ENCODE results near the gene HELZ.

Gene HELZ

GRCh38 chr17:67071595-67071994 is 173.4 kb downstream of the HELZ start:
- DNase-seq, result no peak

DNA sequence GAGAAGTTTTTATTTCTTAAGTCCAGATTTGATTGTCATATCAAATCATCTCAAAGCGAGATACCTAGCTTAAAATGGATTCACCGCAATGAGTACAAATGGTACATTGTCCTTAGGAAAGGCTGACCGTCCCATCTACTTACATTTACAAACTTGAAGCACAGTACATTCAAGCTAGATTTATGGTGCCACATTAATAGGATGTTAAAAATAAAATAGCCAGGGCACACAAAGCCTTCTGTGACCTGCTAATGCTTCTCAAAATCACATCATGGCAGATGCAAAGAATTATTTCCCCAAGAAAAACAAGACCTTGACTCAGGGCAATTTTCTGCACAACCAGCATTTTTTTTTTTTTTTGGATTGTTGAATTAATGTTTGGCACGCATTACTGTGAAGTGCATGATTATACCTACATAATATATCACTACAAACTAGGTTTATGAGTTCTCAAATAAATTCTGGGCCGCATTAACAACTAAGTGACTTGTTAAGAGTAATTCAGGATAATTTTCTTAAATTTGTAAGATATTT is 175.3 kb downstream of the HELZ start:
- DNase-seq, result no peak

DNA sequence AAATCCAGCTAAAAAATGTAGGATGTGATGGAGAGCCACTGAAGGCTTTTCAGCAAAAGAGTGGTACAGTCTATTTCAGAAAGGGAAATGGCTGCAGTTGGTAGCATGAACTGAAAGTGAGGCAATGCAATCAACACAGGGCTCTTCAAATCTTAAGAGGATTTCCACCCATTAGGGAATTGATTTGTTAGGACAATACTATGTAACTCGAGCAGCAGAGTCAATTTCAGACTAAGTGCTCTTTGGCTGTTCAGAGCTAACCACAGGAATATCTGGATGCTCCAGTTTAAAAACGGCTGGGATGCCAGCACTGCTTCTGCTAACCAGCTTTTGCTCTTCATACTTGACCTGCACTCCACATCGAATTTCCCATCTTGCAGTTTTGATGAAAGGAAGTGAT is 176.0 kb downstream of the HELZ start:
- no peak for DNase-seq

DNA sequence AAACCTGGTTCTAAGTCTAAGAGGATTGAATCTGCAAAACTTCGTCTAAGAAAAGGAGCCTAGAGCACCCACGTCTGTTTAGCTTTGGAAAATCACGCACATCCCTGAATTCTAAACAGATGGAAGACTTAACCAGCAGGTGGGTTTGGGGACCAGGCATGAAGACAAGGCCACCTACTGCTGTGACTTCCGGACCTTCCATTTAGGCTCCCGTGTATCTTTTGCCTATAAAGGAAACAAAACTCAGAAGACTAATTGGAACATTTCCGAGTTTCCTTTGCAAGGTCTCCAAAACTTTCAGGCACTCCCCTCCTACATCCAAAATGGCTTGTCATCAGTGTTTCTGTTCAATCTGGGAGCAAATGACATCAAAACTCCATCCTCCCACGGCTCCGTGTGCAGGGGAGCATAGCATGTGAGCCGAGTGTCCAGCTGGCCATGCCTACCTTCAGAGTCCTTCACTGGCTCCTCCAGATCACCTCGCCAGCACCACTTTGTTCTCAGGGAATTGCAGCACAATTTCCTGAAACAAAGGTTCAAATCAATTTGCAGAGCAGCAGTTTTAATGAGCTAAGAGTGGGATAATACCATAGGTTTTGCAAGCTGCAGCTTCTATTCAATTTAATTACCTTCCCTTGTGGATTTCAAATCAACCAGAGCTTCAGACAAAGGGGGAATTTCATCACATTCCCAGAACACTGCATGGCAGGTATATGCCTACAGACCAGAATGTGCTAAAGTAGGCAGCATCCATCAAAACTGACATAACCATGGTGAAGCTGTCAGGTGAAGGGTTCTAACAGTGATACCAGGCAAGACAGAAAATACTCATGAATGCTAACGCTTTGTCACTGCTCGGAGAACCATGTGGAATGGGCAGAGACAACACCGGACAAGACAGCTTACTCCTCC is 177.2 kb downstream of the HELZ start:
- DNase-seq, result no peak

DNA sequence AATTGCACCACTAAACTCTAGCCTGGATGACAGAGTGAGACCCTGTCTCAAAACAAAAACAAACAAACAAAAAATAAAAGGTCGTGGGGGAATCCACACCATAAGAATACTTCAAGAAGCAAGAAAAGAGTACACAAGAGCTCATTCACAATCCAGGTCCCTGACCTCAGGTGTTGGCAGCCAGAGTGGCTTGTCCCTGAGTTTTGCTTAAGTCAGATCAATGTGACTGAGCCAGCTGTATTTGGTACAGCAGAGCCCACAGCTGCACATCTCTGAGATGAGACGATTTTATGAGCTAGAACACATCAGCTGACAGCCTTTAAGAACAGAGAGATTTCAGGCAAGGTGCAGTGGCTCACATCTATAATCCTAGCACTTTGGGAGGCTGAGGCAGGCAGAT is 178.3 kb downstream of the HELZ start:
- DNase-seq, result no peak

- DNase-seq, result no peak
Measured at GRCh38 chr17:67063141-67063540, 181.9 kb downstream of the HELZ start.

DNA sequence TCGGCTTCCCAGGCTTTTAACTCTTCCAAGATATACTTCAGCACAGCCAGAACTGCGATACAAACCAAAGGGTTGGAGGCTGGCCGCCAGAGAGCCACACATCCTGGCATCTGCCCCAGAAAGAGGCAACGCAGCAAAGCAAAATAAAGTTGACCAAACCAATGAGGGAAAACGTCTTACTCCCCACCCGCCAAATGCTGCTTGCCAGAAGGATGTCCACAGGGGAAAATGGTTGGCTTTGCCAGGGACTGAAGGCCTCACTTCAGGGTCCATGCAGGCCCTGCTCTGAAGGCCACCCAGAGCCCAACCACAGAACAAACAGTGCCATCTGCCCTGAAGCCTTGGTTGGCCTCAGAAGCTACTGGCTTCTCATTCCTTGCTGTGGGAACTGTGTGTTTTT is 185.6 kb downstream of the HELZ start:
- no peak for DNase-seq

DNA sequence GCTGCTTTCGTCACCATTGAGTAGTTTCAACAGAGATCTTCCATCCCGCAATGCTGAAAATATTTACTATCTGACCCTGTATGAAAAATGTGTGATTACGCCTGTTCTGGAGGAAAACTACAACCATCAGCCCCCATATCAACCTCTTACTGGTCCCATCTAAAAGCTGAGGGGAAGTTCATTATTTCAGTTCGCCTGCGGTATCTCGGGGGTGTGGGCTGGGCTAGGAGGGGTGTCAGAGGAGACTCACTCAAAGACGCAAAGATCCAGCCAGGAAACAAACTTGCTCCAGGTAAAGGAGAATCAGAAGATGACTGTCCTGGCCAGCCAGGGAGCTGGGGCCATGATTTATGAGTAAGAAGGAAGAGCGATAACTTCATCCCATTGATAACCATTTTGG is 187.0 kb downstream of the HELZ start:
- no peak for DNase-seq

DNA sequence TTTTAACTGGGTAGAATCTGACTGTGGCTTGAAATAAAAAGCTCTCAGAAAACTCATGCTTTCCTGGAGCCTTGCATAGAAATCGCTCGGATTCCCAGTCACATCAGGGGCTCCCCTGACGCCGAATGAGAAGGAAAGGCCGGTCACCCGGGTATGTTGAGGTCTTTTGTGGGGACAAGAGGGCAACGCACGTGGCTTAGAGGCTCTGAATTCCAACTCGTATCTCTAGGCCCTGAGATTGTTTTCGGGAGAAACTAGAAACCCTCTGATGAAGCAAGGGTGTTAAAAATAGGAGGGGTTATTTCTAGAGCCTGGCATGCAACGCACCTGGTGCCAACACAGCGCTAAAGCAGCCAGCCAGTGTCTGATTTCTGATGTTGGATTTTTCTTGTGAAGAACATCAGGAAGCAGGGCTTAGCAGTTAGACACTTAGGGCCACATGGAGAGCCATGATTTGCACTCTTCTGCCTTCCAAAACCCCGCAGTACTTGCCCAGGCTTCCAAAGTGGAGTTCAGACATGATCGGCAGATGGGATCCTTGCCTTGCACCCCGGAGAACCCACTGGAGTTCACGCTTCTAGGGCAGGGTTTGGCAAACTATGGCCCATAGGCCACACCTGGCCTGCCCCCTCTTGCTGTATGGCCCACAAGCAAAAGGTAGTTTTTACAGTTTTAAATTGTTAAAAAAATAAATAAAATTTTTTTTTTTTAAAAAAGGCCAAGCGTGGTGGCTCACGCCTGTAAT is 188.1 kb downstream of the HELZ start:
- no peak for DNase-seq

DNA sequence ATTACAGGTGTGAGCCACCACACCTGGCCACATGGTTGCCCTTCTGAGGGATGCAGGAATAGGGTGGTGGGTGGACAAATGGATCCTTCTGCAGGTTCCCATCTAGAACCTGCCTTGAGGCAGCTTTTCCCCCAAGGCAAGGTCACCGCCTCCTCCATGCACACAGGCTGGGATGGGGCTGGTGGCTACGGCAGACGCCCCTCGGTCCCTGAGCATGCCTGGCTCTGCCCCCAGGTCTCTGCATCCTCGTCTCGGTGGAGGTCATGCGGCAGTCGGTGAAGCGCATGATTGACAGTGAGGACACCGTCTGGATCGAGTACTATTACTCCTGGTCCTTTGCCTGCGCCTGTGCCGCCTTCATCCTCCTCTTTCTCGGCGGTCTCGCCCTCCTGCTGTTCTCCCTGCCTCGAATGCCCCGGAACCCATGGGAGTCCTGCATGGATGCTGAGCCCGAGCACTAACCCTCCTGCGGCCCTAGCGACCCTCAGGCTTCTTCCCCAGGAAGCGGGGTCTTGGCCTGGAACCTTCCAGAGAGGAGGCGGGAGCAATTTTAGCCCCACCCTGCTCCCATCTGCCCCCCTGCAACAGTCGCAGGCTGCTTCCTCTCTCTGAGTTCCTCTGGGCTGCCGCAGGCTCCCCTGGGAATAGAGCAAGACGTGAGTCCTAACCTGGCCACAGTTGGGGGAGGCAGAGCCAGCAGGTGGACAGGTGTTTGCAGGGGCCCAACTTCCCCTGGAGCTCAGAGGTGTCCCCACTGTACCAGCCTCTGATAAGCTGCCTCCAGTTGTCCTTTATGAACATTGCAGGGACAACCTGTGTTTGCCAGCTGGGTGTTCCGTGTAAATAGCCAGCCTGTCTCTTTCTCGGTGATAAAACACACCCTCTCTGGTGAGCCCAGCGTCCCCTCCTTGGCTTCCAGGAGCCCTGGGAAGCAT is 188.9 kb downstream of the HELZ start:
- DNase-seq, result no peak

DNA sequence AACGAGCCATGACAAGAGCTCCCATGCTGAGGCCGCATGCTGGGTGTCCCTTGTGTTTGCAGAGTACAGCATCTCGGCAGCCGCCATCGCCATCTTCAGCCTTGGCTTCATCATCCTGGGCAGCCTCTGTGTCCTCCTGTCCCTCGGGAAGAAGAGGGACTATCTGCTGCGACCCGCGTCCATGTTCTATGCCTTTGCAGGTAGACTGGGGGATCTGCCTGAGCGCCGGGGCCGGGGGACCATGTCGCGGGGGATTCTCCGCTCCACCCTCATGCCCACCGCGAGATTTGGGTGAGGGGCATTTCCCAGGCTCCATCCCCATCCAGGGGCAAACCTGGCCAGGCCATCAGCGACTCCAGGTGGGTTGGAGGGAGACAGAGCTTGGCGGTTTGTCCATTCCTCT is 190.0 kb downstream of the HELZ start:
- DNase-seq, result no peak

DNA sequence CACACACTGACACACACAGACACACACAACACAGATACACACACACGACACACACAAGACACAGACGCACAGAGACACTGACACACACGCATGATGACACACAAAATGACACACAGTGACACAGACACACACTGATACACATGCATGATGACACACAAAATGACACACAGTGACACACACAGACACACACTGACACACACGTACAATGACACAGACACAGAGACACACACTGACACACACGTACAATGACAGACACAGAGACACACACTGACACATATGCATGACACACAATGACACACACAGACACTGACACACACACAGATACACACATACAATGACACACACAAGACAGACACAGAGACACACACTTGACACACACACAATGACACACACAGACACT is 190.4 kb downstream of the HELZ start:
- no peak for DNase-seq

- no peak for DNase-seq
Measured at GRCh38 chr17:67054011-67054591, 190.9 kb downstream of the HELZ start.

DNA sequence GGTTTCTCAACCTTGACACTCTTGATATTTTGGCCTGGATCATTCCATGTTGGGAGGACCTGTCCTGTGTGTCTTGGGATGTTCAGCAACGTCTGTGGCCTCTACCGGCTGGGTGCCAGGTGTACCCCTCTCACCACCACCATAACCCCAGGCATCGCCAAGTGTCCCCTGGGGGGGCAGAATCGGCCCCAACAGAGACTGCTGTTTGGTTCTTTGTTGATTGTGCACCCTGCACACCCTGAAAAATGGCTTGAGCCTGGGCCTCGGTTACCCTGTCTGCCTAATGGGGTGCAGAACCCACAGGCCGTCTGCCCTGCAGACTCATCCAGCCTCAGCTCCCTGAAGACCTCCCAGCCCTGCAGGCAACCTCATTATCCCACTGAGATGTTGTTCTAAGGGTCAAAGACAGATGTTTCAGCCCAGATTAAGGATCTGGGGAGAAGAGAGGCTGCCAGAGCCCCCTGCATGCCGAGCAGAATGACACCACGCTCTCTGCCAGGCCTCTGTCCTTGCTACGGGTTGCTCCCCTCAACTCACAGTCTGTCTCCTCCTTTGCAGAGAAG is 191.5 kb downstream of the HELZ start:
- DNase-seq, result no peak

GRCh38 chr17:67052720-67053437 is 192.1 kb downstream of the HELZ start:
- no peak for DNase-seq

DNA sequence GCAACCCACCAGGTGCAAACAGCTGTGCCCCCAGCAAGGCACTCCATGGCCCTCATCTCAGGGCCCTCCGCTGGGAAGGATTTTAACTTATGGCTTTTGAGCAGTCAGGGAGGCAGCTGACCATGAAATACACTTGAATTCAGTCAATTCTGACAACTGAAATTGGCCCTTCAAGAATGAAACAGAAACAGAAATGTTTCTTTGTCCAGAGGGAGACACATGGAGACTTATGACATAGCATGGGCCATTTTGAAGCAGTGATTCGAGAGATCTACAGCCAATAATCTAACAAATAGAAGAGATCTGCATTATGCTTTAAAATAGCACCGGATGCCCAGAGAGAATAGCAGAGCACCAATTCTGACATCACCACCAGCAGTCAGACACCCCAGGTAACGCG is 193.2 kb downstream of the HELZ start:
- no peak for DNase-seq

- DNase-seq, result no peak
Measured at GRCh38 chr17:67051155-67051538, 193.8 kb downstream of the HELZ start.

- DNase-seq, result no peak
Measured at GRCh38 chr17:67050471-67051154, 194.4 kb downstream of the HELZ start.

DNA sequence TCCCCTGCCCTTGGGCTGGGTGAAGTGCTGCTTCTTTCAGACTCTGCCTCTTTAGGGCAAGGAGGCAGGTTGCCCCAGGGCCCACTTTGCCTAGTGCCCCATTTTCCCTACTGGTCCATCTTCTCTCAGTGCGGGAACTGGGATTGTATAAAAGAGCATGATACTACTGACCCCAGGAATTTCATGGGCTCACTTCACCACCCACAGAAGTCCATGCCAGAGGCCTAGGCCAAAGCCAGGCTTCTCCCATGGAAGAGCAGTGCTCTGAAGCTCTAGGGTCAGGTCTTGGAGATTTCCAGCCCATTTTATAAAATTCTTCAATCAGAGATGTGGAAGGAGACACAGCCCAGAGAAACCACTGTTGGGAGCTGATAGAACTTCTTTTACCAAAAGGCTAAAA is 194.9 kb downstream of the HELZ start:
- DNase-seq, result no peak

DNA sequence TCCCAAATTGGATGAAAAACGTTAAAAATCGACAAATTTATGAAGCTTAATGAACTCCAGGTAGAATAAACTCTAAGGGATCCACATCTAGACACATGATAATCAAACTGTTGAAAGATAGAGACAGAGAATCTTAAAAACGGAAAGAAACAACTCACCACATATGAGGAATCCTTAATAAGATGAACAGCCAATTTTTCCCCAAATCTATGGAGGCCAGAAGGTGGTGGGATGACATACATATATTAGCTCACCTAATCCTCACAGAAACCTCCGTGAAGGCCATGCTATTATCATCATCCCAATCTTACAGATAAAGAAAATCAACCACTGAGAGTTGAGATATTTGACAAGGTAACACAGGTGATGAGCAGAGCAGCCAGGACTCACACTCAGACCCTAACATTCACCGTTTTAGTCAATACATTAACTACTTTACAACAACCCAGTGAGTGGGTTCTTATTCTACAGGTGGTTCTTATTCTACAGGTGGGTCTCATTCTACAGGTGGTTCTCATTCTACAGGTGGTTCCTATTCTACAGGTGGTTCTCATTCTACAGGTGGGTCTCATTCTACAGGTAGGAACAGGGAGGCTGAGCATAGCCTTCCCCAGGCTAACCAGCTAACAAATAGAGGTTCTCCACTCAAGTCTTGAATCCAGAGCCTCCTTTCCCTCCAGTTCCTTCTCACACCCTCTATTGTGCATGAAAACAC is 195.8 kb downstream of the HELZ start:
- DNase-seq, result no peak

Data from hematopoietic multipotent progenitor cell treated with erythropoietin and hydrocortisone succinate and interleukin-3 and kit ligand, for 4 days (in vitro differentiated cells).